Raji (cell line): ENCODE data around the gene KCND1.

Experiments used
- POLR2A ChIP-seq: IDR thresholded peaks from 2 replicates; pipeline ENCODE4 v1.6.1; 2011; ENCODE audit warnings: low read depth, low read length, control low read depth; ENCODE audit not compliant: insufficient read depth

The KCND1 gene

DNA sequence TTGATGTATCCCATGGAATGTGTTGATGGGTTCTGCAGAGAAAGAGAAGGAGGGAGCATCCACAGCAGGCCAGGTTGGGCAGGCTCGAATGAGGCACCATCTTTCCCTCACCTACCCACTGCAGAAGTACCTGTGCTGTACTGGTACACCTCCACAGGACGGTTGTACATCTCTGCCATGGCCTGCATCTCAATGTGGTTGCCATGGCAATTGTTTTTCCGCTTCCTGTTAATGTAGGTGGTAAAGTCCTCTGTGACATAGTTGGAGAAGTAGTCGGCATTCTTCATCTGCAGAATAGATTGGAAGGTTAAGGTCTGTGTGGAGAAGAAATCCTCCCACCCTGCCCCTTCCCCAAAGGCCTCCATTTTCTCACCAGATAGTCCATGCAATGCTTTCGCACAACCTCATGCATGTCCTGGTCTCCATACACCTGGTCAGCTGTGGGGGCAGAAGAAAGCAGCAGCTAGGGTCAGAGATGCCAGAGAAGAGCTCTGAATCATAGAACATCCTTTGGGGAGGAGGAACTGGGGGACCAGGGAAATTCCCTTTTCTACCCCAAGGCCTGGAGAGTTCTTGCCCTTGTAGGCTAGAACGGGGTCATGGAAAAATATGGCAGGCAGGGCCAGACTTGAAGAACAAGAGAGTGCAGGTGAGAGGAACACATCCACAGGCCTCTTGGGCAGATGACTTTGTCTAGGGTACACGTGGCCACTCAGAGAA, 36.9 kb downstream of the KCND1 start:
- no peak for TF ChIP-seq POLR2A

DNA sequence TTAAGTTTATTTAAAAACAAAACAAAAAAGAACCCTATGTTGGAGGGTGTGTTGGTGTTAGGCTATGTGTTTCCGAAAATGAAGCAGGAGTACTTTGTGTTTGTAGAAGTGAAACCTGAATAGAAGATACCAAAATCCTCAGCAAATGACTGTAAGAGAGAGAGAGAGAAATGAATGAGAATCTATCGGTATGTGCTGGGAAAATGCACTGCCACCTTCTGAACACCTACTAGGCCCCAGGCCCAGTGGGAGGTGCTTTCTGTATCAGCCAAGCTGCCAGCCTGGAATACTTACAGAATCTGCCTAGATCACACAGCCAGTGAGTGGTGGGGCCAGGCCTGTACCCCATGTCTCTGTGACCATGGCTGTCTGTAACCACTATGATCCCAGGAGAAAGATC, 37.9 kb downstream of the KCND1 start:
- no peak for TF ChIP-seq POLR2A

DNA sequence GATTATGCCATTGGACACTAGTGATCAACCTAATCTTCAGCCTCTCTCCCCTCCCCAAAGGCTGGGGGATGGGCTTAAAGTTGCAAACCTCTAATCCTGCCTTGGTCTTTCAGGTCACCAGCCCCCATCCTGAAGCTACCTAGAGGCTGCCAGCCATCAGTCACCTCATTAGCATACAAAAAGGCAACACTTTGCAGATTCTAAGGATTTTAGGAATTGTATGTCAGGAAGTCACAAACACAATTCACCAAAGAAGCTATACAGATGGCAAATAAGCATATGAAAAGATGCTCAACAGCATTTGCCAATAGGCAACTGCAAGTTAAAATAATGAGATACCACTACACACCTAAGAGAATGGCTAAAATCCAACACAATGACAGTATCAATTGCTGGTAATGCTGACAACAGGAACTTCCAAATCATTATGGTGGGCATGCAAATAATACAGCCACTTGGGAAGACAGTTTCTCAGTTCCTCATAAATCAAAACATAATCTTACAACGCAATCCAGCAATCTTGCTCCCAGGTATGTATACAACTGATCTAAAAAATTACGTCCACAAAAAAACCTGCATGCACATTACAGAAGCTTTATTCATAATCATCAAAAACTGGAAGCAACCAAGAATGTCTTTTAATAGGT, 43.8 kb downstream of the KCND1 start:
- TF ChIP-seq POLR2A = no peak

DNA sequence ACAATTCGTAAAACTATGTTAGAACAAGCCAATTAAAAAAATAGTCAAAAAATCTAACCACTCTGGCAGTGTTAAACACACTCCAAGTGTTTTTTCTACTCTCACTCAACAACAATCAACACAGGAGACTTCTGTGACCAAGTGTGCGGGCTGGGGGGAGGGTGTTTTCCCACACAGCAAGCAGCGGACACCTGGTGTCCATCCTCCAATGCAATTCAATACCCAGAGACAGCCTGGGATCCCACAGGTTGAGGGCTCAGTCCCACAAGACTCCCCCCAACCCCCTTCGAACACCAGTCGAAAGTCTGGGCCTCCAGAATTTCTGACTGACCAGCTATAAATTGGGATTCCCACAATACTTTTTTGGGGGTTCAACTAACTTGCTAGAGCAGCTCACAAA, 44.5 kb downstream of the KCND1 start:
- no peak for TF ChIP-seq POLR2A

DNA sequence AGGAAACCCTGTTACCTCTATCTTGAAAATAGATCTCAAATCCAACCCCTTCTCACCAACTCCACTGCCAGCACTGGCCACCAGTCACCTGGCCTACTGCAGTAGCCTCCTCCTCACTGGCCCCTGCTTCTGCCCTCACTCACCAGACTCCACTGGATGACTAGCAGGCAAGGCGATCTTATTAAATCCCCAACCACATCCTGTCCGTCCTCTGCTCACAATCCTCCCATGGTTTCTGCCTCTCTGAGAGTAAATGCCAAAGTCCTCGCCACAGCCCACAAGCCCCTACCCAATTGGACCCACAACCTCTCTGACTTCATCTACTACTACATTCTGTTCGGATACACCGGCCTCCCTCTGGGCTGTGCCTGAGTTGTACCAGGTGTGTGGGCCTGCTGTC, 47.4 kb downstream of the KCND1 start:
- TF ChIP-seq POLR2A = no peak

DNA sequence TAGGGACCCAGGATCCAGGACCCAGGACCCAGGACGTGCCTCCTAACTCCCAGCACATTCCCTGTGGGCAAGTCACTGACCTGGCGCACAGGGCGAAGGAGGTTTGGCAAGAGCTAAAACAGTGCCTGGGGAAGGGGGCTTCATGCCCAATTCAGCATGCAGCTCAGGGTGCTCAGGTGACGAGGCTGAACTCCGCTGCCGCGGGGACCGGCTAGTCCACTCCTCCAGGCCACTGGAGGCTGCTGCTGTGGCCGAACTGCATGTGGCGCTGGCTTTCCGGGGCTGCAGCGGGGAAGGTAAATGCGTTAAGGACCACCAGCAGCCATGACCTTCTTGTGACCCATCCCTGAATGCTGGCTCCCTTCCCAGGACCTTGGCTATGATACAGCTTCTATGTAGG, 47.9 kb downstream of the KCND1 start:
- no peak for TF ChIP-seq POLR2A

DNA sequence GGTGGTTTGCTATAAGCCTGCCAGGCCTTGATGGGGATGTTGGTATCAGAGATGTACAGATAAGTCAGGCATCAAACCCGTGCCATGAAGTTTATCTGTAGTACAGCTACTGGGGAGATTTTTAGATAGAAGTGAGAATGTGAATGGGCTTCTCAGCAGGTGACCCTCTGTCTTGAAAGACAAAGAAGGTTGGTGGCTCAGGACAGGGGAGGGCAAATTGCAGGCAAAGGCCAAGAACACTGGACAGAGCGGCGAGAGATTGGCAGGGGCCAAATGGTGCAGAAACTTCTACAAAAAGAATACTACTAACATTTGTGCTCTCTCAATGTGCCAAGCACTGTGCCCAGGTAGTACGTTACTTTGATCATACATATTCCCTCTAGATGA, 50.9 kb downstream of the KCND1 start:
- TF ChIP-seq POLR2A = no peak

DNA sequence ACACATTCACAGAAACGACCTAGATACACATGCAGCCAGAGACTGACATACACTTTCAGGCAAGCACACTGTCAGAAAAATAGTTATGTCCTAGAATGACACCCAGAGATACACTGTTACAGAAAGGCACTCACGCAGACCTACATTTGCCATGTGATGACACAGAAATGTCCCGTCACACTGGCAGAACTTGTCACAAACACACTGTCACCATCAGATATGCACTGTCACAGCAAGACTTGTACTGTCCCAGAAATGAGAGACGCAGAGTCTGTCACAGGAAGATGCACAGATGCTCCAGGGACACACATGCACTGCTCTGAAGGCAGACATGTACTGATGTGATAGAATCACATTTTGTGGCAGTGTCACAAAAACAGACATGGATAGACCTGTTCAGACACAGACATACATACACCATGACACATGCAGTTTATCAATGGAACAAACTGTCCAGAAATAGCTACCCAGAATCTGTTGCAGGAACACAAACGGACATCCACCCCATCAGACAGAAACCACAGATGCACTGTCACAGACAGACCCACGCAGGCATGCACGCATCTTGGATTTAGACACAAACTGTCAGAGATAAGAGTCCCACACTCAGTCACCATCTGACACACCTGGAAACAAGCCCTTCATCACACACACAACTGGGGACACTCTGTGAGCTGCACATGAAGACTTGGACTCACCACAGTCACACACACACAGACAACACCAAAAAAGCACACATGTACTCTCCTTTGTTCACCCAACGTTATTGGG, 51.5 kb downstream of the KCND1 start:
- TF ChIP-seq POLR2A = 0 out of 2 replicates have a peak, but pooled peaks have one; percentile 11

DNA sequence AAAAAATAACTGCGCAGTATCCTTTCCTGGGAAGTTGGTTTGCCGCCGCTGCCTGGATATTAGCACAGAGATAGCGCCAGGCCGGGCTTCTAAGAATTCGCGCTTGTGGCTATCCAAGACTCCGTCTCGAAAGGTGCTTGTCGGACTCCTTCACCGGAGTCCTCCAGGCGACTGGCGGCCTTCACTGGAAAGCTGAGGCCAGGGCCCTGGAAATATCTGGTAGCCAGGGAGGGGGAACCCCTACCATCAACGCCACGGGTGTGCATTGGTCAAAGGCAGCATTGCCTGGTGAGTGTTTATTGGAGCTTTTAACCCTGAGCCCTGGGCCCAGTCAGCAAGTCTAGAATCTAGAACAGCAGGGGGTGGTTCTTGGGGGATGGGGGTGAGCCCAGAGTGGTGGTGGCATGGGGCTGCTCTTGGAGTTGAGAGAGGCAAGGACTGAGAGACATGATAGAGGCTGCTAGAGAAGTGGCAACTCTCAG, 52.2 kb downstream of the KCND1 start:
- no peak for TF ChIP-seq POLR2A

DNA sequence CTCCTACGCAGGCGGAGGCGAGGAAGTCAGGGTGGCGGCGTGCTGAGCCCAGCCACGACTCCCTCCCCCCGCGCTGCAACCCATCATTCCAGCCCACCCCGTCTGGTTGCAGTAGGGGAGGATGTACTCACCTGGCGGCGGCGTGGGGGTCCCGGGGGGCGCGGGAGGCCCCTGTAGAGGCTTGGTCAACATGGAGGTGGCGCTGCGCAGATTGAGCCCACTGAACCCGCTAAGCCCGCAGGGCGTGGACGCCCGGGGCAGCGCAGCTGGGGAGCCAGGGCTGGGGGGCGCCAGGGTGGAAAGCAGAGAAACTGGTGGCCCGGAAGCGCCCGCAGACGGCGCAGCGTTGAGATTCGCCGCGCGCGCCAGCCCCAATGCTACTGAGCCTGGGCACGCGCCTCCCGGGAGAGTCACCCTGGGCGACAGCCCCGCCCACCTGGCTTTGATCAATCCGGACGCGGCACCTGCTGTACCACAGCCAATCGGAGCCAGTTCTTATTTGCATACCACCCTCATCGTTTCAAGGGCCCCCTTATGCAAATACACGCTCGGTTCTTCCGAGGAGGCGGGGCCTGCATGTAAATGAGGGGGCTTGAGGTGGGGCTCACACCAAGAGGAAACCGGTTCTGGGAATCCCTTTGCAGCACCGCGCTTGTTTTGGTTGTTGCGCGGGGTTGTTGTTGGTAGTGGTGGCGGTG, 52.9 kb downstream of the KCND1 start, which contains the start of gene PIM2:
TSS of gene PIM2 (minus strand) at position 382 of the 698 bp plus-strand sequence. CDS start at position 192, 190 bp downstream.
- TF ChIP-seq POLR2A = peak; percentile 89

DNA sequence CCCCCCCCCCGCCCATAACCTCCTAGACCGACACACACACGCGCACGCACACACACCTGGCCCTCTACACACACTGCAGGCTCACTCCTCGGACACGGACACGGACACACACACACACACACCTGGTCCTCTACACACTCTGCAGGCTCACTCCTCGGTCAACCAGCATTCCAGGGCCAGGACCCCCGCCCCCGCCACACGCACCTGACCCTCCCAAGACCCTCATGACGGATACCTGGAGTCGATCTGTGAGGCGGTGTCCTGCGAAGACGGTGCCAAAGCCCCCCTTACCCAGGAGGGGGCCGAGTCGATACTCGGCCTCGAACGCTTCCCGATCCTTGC, 53.4 kb downstream of the KCND1 start:
- no peak for TF ChIP-seq POLR2A

DNA sequence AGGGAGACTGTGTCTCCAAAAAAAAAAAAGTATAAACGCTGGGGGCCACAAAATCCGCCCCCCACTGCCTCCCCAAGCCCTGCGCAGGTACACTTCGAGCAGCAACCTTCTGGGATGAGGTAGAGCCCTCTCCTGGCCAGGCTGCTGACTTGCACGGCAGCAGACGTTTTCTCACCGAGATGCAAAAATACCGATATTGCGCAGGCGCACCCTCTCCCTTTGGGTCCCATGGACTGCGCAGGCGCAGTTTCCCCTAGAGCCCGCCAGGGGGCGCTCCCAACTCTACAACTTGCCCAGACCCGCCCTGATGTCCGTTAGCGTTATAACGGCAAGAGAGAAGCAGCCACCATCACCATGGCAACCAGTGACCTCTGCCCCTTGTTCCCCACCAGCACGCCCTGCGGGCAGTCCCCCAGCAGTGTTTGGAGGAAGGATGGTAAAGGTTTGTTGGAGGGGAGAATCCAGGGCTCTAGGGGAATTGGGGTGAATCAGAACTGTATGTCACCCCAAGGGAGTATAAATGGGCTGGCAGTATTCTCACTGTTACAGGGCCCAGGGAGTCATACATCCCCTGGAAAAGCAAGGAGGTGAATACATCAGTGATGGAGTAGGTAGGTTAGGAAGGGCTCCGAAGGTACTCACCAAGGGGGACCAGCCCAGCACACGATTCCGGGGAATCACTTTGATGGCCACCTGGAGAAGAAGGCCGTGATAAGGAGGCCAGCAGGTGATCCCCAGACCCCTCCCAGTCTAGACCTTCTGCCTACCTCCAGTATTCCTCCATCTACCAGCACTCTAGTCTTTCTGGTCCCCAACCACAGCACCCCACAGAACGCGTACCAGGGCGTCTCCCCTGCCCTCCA, 54.3 kb downstream of the KCND1 start:
- TF ChIP-seq POLR2A = no peak

DNA sequence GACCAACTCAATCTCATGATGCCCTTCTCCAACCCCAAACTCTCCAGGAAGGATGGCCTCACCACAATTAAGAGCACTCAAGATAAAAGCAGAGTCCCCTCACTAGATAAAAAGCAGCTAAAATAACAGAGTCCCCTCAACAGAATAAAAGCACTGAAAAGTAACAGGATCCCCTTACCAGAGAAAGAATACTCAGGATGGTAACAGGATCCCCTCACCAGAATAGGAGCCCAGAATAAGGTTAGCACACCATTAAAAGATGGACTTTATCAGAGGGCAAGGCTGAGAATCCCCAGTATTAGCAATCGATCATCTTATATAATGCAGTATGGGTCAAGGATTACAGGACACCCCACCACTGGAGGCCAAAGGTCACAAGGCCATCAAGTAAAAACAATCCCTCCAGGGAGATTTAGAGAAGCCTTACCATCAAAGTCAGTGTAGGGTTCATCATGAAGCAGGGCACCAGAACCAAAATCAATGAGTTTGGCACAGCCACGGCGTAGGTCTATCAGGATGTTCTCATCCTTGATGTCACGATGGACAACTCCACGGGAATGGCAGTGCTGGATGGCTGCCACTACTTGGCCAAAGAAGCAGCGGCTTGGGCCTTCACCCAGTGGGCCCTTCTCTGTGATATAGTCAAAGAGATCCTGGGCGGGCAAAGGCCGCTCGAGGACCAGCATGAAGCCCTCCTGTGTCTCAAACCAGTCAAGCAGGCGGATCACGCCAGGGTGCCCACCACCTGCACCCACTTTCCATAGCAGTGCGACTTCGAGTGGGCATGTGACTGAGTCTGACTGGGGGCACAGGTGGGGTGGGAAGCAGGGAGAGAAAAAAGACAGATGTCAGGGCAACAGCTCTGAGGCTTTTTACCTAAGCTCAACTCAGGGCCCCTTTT, 56.8 kb downstream of the KCND1 start:
- no peak for TF ChIP-seq POLR2A
